Adrenal gland (tissue), 12 donors: ENCODE measurements around the gene RGS17. TPM values are rescaled to one million over a fixed set of nuclear protein-coding genes. Genes with fewer than 3 reads are reported as not detected.

Experiments used
- DNase-seq, 7 donors: peaks; one replicate each; pipeline ENCODE4 v3.0.0-alpha.2; 2019 to 2020
- H3K27ac ChIP-seq, 5 donors: fragments of 200-600 bp; sonication (generic) in 4 of 5; 1 replicate in 3 of 5; 2 replicates in 2 of 5; pipeline versions ENCODE4 v1.5.1 to v1.8.0; 2016 to 2020; ENCODE audit warnings: mild to moderate bottlenecking in 1 of 5
- H3K27me3 ChIP-seq: fragments of 200-600 bp; 2 replicates; pipeline ENCODE4 v1.8.0; 2021
- H3K36me3 ChIP-seq, 2 donors: fragments of 200-600 bp; replicated peaks in 1 of 2; 1 replicate in 1 of 2; 2 replicates in 1 of 2; pipeline versions ENCODE4 v1.5.1 to v1.8.0; 2018 to 2022
- H3K4me1 ChIP-seq, 2 donors: fragments of 200-600 bp; replicated peaks in 1 of 2; 1 replicate in 1 of 2; 2 replicates in 1 of 2; pipeline versions ENCODE4 v1.5.1 to v1.8.0; 2018 to 2021
- H3K4me3 ChIP-seq, 4 donors: fragments of 200-600 bp; sonication (generic) in 3 of 4; one replicate each; pipeline ENCODE4 v1.5.1; 2016 to 2018
- H3K9me3 ChIP-seq, 3 donors: fragments of 200-600 bp; sonication (generic) in 1 of 3; replicated peaks in 1 of 3; 1 replicate in 2 of 3; 2 replicates in 1 of 3; pipeline versions ENCODE4 v1.5.1 to v1.8.0; 2016 to 2021
- POLR2A ChIP-seq, 2 donors: fragments of 450-650 bp; IDR thresholded peaks; one replicate each; pipeline ENCODE4 v1.6.1; 2017; ENCODE audit warnings: antibody characterized with exemption in 2 of 2, mild to moderate bottlenecking in 2 of 2, moderate library complexity in 1 of 2
- WGBS, 4 donors: extraction: QIAGEN DNeasy Blood & Tissue Kit in 2 of 4; methylation state at CpG; one replicate each; pipeline versions ENCODE4 v1.1.5 to v1.1.7; 2013 to 2017; 5-methylcytosine and 5-hydroxymethylcytosine counted together
- intact Hi-C, 2 donors: fragments of 100-400 bp; cut with DNase I; formaldehyde crosslinking; loops; one replicate each; pipeline versions ENCODE4 v1.14.1 to v1.15.0; 2022 to 2023
- polyA plus RNA-seq, 3 donors: library from polyadenylated mRNA; stranded (reverse); fragments of 200-250 nt in 2 of 3; fragments of 350-450 nt in 1 of 3; fragmentation: Illumina TruSeq in 1 of 3; extraction: RNeasy Lipid Tissue Mini Kit (QIAGEN cat#74804) in 1 of 3; gene quantifications; one replicate each; pipeline ENCODE4 v1.2.3, GENCODE V29; 2013 to 2014
- total RNA-seq, 9 donors: library from RNA; depleted of rRNA in 4 of 9; stranded (reverse); fragments of >200 nt in 4 of 9; fragments of 120-200 nt in 1 of 9; fragmentation: NEBNext Ultra II Directional in 1 of 9; extraction: Animal tissue kit (Norgen Biotek cat#: 25700) in 1 of 9; gene quantifications; one replicate each; pipeline versions ENCODE4 v1.1.0 to v1.2.4, GENCODE V29; 2013 to 2023
- TF ChIP-seq, protein P1 (sequence below), 6 experiments: fragments of 450-650 bp in 4 of 6; fragments of 200-600 bp in 2 of 6; sonication (generic) in 1 of 6; IDR thresholded peaks; 1 replicate in 5 of 6; 2 replicates in 1 of 6; pipeline versions ENCODE4 v1.5.1 to v1.8.0; 2016 to 2021; ENCODE audit warnings: antibody characterized with exemption in 6 of 6, mild to moderate bottlenecking in 2 of 6, moderate library complexity in 1 of 6
- donor health status: healthy with polysubstance abuse.
- donor health status: Bipolar disorder and iron deficiency.
- donor health status: DM: yes; HTN: yes; CAD: no.
- donor health status: DM: no; HTN: no; CAD: no.
- donor health status: DM: no; HTN: no; CAD: no.
- donor health status: DM: yes; HTN: yes; CAD: no.

The RGS17 gene
- total and polyA plus RNA-seq, 12 donors = under 0.01 to 0.83 (median 0.16) TPM; not detected in 5

DNA sequence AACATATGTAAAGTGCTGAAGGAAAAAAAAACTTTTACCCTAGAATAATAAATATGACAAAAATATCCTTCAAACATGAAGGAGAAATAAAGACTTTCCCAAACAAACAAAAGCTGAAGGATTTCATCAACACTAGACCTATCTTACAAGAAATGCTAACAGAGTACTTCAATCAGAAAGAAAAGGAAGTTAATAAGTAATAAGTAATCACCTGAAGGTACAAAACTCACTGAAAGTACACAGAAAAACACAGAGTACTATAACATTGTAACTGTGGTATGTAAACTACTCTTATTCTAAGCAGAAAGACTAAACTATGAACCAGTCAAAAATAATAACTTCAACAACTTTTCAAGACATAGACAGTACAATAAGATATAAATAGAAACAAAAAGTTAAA lies 67.1 kb downstream of the RGS17 start:
- H3K4me3 ChIP-seq = no peak overlapping the region
- DNase-seq = no peak
- no peak overlapping the region for H3K27ac ChIP-seq
- TF ChIP-seq POLR2A (IDR thresholded peaks at IDR 0.05) = no peak
- TF ChIP-seq, protein P1, sequence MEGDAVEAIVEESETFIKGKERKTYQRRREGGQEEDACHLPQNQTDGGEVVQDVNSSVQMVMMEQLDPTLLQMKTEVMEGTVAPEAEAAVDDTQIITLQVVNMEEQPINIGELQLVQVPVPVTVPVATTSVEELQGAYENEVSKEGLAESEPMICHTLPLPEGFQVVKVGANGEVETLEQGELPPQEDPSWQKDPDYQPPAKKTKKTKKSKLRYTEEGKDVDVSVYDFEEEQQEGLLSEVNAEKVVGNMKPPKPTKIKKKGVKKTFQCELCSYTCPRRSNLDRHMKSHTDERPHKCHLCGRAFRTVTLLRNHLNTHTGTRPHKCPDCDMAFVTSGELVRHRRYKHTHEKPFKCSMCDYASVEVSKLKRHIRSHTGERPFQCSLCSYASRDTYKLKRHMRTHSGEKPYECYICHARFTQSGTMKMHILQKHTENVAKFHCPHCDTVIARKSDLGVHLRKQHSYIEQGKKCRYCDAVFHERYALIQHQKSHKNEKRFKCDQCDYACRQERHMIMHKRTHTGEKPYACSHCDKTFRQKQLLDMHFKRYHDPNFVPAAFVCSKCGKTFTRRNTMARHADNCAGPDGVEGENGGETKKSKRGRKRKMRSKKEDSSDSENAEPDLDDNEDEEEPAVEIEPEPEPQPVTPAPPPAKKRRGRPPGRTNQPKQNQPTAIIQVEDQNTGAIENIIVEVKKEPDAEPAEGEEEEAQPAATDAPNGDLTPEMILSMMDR (IDR thresholded peaks at IDR 0.05) = no peak
- H3K9me3 ChIP-seq = peaks cover 0 to 4% (median 0%) of the 10 kb centered on the region in 3 donors
- no peaks in the 10 kb centered on the region for H3K27me3 ChIP-seq
- no peaks in the 10 kb centered on the region for H3K36me3 ChIP-seq
- H3K4me1 ChIP-seq = no peaks in the 10 kb centered on the region
- intact Hi-C loops = no loop called here

DNA sequence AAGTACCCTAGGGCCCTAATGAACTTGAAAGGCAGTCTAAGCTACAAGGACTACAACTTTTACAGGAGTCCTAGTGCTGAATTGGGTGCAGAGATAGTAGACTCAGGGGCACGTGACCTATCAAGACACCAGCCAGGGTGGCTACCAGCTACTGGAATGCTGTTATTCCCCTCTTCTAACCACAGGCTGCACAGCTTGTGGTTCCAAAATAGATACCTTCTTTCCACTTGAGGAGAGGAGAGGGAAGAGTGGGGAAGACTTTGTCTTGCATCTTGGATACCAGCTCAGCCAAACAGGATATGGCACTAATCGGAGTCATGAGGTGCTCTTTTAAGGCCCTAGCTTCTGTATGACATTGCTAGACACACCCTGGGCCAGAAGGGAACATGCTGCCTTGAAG lies 68.6 kb downstream of the RGS17 start:
- H3K4me3 ChIP-seq = no peak overlapping the region
- no peaks in the 10 kb centered on the region for H3K36me3 ChIP-seq
- WGBS, 4 donors = 83 to 100% (median 95%) methylated on average over 2 of the region's 2 CpGs
- no peaks in the 10 kb centered on the region for H3K27me3 ChIP-seq
- H3K4me1 ChIP-seq = no peaks in the 10 kb centered on the region
- TF ChIP-seq, protein P1 (IDR thresholded peaks at IDR 0.05) = no peak
- no peak for TF ChIP-seq POLR2A (IDR thresholded peaks at IDR 0.05)
- intact Hi-C loops = no loop called here
- no peak overlapping the region for H3K27ac ChIP-seq
- H3K9me3 ChIP-seq = no peaks in the 10 kb centered on the region
- no peak for DNase-seq

DNA sequence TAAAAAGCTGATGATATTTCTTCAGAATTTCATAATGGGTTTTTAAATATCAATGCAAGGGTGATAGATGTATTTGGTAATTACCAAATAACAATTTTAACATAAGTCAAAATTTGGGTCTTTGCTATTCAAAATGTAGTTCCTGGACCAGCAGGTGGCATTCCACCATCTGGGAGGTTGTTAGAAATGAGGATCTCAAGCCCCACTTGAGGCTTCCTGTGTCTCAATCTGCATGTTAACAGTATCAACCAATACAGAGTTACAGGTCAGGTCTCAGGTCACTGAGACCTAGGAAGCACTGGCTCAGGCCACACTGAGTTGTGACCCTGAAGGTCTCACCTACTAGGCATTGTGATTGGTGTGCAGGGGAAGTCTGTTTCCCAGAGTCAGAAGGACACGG lies 71.3 kb downstream of the RGS17 start:
- intact Hi-C loops = no loop called here
- 73 to 93% (median 87%) methylated on average over 1 of the region's 1 CpG; no CpG with 5 or more reads in 1 of the 4 donors for WGBS, 4 donors
- Histone ChIP-seq H3K4me1 (no peaks in the 10 kb centered on the region), H3K36me3 (no peaks in the 10 kb centered on the region), H3K27me3 (no peaks in the 10 kb centered on the region), H3K4me3 (no peak overlapping the region), H3K27ac (no peak overlapping the region), H3K9me3 (no peaks in the 10 kb centered on the region)
- TF ChIP-seq, protein P1 (IDR thresholded peaks at IDR 0.05) = no peak
- TF ChIP-seq POLR2A (IDR thresholded peaks at IDR 0.05) = no peak
- no peak for DNase-seq

DNA sequence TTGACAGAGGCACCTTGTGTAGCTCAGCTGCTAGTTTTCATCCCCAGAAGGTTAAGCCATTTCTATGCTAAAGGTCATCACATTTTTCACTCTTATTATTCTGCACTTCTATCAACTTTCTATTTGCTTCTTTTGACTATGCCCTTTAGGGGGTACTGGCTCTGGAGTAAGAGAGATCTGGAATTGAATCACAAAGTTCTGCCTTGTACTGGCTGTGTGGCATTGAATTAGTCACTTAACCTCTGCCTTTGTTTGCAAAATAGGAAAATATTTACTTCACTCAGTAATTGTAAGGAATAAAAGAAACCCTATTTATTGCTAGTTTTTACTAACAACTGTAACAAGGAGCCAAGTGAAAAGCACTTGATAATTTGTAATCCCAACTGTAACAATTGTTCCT lies 71.8 kb downstream of the RGS17 start:
- H3K27me3 ChIP-seq = no peaks in the 10 kb centered on the region
- no peaks in the 10 kb centered on the region for H3K9me3 ChIP-seq
- intact Hi-C loops = no loop called here
- H3K4me1 ChIP-seq = no peaks in the 10 kb centered on the region
- no peak for DNase-seq
- H3K27ac ChIP-seq = no peak overlapping the region
- no peaks in the 10 kb centered on the region for H3K36me3 ChIP-seq
- TF ChIP-seq, protein P1 (IDR thresholded peaks at IDR 0.05) = no peak
- no peak for TF ChIP-seq POLR2A (IDR thresholded peaks at IDR 0.05)
- H3K4me3 ChIP-seq = no peak overlapping the region
